Measurements from ENCODE around the gene YAE1. TPM values are rescaled to one million over a fixed set of nuclear protein-coding genes. Genes with fewer than 3 reads are reported as not detected.

YAE1 gene
- total RNA-seq, 1 experiment from 2014 or later = 21.9 TPM

- DNase-seq (ENCODE audit: low spot score) = no peak
- no peak overlapping the region for H3K4me3 Mint-ChIP-seq
- no peak for ATAC-seq
- H3K27me3 Mint-ChIP-seq (ENCODE audit: low read depth) = no peaks in the 10 kb centered on the region
- H3K4me1 Mint-ChIP-seq = peaks cover 35% of the 10 kb centered on the region
- no peaks in the 10 kb centered on the region for H3K36me3 Mint-ChIP-seq
- H3K9me3 Mint-ChIP-seq = no peaks in the 10 kb centered on the region
- TF ChIP-seq ZNF512 (CRISPR knock-in tag; IDR thresholded peaks at IDR 0.05; ENCODE audit: borderline replicate concordance) (no peak), GABPB1 (CRISPR knock-in tag; IDR thresholded peaks at IDR 0.05) (no peak), ZNF219 (CRISPR knock-in tag; IDR thresholded peaks at IDR 0.05; ENCODE audit: borderline replicate concordance) (no peak), ZNF423 (CRISPR knock-in tag; IDR thresholded peaks at IDR 0.05) (no peak), ZBTB21 (CRISPR knock-in tag; IDR thresholded peaks at IDR 0.05; ENCODE audit: borderline replicate concordance) (no peak), IRF1 (CRISPR knock-in tag; IDR thresholded peaks at IDR 0.05) (no peak), ZNF138 (CRISPR knock-in tag; conservative IDR thresholded peaks at IDR 0.05) (no peak), ATF3 (CRISPR knock-in tag; conservative IDR thresholded peaks at IDR 0.05) (no peak)
- TF ChIP-seq, protein P1, sequence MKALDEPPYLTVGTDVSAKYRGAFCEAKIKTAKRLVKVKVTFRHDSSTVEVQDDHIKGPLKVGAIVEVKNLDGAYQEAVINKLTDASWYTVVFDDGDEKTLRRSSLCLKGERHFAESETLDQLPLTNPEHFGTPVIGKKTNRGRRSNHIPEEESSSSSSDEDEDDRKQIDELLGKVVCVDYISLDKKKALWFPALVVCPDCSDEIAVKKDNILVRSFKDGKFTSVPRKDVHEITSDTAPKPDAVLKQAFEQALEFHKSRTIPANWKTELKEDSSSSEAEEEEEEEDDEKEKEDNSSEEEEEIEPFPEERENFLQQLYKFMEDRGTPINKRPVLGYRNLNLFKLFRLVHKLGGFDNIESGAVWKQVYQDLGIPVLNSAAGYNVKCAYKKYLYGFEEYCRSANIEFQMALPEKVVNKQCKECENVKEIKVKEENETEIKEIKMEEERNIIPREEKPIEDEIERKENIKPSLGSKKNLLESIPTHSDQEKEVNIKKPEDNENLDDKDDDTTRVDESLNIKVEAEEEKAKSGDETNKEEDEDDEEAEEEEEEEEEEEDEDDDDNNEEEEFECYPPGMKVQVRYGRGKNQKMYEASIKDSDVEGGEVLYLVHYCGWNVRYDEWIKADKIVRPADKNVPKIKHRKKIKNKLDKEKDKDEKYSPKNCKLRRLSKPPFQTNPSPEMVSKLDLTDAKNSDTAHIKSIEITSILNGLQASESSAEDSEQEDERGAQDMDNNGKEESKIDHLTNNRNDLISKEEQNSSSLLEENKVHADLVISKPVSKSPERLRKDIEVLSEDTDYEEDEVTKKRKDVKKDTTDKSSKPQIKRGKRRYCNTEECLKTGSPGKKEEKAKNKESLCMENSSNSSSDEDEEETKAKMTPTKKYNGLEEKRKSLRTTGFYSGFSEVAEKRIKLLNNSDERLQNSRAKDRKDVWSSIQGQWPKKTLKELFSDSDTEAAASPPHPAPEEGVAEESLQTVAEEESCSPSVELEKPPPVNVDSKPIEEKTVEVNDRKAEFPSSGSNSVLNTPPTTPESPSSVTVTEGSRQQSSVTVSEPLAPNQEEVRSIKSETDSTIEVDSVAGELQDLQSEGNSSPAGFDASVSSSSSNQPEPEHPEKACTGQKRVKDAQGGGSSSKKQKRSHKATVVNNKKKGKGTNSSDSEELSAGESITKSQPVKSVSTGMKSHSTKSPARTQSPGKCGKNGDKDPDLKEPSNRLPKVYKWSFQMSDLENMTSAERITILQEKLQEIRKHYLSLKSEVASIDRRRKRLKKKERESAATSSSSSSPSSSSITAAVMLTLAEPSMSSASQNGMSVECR (CRISPR knock-in tag; IDR thresholded peaks at IDR 0.05; ENCODE audit: borderline replicate concordance) = no peak
- TF ChIP-seq, protein P2, sequence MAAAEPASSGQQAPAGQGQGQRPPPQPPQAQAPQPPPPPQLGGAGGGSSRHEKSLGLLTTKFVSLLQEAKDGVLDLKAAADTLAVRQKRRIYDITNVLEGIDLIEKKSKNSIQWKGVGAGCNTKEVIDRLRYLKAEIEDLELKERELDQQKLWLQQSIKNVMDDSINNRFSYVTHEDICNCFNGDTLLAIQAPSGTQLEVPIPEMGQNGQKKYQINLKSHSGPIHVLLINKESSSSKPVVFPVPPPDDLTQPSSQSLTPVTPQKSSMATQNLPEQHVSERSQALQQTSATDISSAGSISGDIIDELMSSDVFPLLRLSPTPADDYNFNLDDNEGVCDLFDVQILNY (CRISPR knock-in tag; IDR thresholded peaks at IDR 0.05) = no peak
- TF ChIP-seq, protein P3, sequence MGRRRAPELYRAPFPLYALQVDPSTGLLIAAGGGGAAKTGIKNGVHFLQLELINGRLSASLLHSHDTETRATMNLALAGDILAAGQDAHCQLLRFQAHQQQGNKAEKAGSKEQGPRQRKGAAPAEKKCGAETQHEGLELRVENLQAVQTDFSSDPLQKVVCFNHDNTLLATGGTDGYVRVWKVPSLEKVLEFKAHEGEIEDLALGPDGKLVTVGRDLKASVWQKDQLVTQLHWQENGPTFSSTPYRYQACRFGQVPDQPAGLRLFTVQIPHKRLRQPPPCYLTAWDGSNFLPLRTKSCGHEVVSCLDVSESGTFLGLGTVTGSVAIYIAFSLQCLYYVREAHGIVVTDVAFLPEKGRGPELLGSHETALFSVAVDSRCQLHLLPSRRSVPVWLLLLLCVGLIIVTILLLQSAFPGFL (CRISPR knock-in tag; IDR thresholded peaks at IDR 0.05; ENCODE audit: borderline replicate concordance) = no peak
- TF ChIP-seq, protein P4, sequence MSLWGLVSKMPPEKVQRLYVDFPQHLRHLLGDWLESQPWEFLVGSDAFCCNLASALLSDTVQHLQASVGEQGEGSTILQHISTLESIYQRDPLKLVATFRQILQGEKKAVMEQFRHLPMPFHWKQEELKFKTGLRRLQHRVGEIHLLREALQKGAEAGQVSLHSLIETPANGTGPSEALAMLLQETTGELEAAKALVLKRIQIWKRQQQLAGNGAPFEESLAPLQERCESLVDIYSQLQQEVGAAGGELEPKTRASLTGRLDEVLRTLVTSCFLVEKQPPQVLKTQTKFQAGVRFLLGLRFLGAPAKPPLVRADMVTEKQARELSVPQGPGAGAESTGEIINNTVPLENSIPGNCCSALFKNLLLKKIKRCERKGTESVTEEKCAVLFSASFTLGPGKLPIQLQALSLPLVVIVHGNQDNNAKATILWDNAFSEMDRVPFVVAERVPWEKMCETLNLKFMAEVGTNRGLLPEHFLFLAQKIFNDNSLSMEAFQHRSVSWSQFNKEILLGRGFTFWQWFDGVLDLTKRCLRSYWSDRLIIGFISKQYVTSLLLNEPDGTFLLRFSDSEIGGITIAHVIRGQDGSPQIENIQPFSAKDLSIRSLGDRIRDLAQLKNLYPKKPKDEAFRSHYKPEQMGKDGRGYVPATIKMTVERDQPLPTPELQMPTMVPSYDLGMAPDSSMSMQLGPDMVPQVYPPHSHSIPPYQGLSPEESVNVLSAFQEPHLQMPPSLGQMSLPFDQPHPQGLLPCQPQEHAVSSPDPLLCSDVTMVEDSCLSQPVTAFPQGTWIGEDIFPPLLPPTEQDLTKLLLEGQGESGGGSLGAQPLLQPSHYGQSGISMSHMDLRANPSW (CRISPR knock-in tag; conservative IDR thresholded peaks at IDR 0.05; ENCODE audit: low read depth) = no peak
- ChIA-PET POLR2A (no interaction called here), CTCF (no interaction called here)
- no peak overlapping the region for H3K27ac Mint-ChIP-seq
Observed at GRCh38 chr7:39532832-39533231, 33.4 kb upstream of the YAE1 start.

GRCh38 chr7:39534599-39534998, 31.6 kb upstream of the YAE1 start:
- no peak for ATAC-seq
- Mint-ChIP-seq H3K4me3 (no peak overlapping the region), H3K27me3 (ENCODE audit: low read depth) (no peaks in the 10 kb centered on the region), H3K4me1 (peaks cover 33% of the 10 kb centered on the region), H3K36me3 (no peaks in the 10 kb centered on the region), H3K27ac (no peak overlapping the region), H3K9me3 (no peaks in the 10 kb centered on the region)
- no peak for DNase-seq (ENCODE audit: low spot score)
- ChIA-PET CTCF (interaction anchor here (1.6 kb wide), 1 partner anchor 81 kb away, joined by 3 read pairs; no protein-coding TSS in a partner anchor), POLR2A (interaction anchor here (0.6 kb wide), 1 partner anchor 10 kb away, joined by 3 read pairs; no protein-coding TSS in a partner anchor)
- TF ChIP-seq ZNF425 (CRISPR knock-in tag; conservative IDR thresholded peaks at IDR 0.05) (no peak), ATF3 (CRISPR knock-in tag; conservative IDR thresholded peaks at IDR 0.05) (no peak)
- TF ChIP-seq, protein P5, sequence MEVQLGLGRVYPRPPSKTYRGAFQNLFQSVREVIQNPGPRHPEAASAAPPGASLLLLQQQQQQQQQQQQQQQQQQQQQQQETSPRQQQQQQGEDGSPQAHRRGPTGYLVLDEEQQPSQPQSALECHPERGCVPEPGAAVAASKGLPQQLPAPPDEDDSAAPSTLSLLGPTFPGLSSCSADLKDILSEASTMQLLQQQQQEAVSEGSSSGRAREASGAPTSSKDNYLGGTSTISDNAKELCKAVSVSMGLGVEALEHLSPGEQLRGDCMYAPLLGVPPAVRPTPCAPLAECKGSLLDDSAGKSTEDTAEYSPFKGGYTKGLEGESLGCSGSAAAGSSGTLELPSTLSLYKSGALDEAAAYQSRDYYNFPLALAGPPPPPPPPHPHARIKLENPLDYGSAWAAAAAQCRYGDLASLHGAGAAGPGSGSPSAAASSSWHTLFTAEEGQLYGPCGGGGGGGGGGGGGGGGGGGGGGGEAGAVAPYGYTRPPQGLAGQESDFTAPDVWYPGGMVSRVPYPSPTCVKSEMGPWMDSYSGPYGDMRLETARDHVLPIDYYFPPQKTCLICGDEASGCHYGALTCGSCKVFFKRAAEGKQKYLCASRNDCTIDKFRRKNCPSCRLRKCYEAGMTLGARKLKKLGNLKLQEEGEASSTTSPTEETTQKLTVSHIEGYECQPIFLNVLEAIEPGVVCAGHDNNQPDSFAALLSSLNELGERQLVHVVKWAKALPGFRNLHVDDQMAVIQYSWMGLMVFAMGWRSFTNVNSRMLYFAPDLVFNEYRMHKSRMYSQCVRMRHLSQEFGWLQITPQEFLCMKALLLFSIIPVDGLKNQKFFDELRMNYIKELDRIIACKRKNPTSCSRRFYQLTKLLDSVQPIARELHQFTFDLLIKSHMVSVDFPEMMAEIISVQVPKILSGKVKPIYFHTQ (CRISPR knock-in tag; IDR thresholded peaks at IDR 0.05) = no peak
- TF ChIP-seq, protein P6, sequence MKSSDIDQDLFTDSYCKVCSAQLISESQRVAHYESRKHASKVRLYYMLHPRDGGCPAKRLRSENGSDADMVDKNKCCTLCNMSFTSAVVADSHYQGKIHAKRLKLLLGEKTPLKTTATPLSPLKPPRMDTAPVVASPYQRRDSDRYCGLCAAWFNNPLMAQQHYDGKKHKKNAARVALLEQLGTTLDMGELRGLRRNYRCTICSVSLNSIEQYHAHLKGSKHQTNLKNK (CRISPR knock-in tag; IDR thresholded peaks at IDR 0.05) = no peak

All from WTC11 (cell line).